GM19099 (cell line): ENCODE results near the gene HIVEP1.

Experiments used
- POLR2A ChIP-seq: IDR thresholded peaks from 3 replicates; pipeline ENCODE4 v1.6.1; 2011; ENCODE audit warnings: low read depth; ENCODE audit not compliant: insufficient read length; ENCODE audit errors: extremely low read depth

HIVEP1 gene

DNA sequence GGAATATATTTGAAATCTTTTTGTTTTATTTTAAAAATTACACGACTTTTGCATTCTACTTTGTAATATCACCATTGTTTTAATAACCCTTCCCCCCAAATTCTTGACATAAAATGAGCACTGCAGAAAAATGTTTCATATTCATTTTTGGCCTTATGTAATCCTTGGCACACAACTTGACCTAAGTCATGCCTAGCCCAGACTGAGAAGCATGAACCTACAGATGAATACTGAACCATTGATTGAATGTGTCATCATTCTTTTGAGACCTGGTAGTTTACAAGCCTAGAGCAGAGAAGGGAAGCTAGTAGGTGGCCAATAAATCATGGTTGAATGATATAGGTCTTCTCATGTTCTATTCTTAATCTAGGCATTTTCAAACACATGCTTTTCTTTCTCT lies 188.6 kb downstream of the HIVEP1 start:
- TF ChIP-seq POLR2A: no peak

DNA sequence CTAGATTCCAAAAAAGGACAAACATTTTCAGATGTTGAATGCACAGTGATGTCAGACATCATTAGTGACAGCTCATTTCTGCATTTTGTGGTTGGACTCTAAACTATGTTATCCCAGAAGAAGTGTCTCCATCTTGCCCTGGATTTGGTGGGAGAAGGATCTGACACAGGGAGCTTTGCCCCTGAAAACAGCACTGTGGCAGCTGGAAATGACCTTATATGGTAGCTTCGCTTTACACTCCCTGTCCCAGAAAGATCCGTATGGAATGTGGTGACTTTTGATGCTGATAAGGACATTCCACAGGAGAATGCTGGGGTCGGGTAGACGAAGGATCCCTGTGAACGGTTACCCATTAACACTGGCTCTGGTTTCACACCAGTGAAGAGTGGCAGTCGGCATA lies 190.9 kb downstream of the HIVEP1 start:
- no peak for TF ChIP-seq POLR2A

DNA sequence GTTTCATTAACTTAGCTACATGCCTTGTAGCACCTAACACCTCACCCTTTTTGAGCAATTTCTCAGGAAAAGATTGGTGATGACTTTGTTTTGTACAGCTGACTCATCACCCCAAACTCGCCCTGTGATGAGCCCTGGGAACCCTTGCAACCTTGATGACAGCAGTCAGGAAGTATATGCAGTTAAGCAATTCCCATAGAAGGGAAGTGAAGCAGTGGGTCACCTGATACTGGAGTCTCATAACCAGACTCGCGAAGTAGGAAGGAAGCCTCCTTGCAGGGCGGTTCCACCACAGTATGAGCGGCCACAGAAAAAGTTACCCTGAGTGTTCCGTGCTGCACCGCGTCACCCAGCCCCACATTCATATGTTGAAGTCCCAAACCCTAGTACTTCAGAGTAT lies 196.1 kb downstream of the HIVEP1 start:
- no peak for TF ChIP-seq POLR2A

DNA sequence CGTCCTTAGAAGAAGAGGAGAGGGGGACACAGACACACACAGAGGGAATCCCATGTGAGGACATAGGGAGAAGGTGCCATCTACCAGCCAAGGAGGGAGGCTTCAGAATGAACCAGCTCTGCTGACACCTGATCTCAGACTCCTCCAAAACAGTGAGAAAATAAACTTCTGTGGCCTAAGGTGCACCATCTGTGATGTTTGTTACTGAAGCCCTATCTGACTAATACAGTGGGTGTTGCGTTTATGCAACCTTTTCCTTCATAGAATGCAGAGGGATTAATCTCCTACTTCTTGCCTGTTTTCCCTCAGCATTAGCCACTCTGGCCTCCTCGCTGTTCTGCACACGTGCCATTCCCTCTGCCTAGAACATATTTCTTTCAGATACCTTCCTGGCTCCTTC lies 196.6 kb downstream of the HIVEP1 start:
- TF ChIP-seq POLR2A: no peak
